ENCODE measurements around the gene APOL3. TPM values are rescaled to one million over a fixed set of nuclear protein-coding genes. Genes with fewer than 3 reads are reported as not detected.
"Not testable (repeated sequence)": the region's sequence is repeated elsewhere in the genome, so short reads cannot be mapped to it uniquely, and the experiment has no call there.

APOL3 gene
- total RNA-seq, 8 experiments from 2014 or later, result 0.09 to 31.4 (median 2.5) TPM; not detected in 1

GRCh38 chr22:36166518-36167220 is 6.1 kb upstream of the APOL3 start:
- Histone ChIP-seq H3K4me3 (no peak overlapping the region), H3K4me1 (replicated peaks in 1 of 2) (no peaks in the 10 kb centered on the region), H3K27ac (no peak overlapping the region)
- WGBS, 10 experiments, result 0 to 77% (median 62%) methylated on average over 1 to 10 of the region's 10 CpGs; no CpG with 5 or more reads in 3 of the 10 experiments
- in situ Hi-C loops (cut with MboI; ENCODE audit: low pct_unique_long_range_greater_than_20kb in 2 of 9, low sequenced_read_pairs in 9 of 9, unreplicated experiment in 9 of 9), result no loop called here
- no peak for ATAC-seq (replicated peaks in 6 of 8)

- in situ Hi-C loops (cut with MboI; ENCODE audit: low pct_unique_long_range_greater_than_20kb in 2 of 9, low sequenced_read_pairs in 9 of 9, unreplicated experiment in 9 of 9), result no loop called here
- 67 to 100% (median 86%) methylated on average over 1 to 3 of the region's 3 CpGs; no CpG with 5 or more reads in 6 of the 10 experiments for WGBS, 10 experiments
- no peak overlapping the region for H3K4me3 ChIP-seq
- no peak for ATAC-seq (replicated peaks in 6 of 8)
- no peaks in the 10 kb centered on the region for H3K4me1 ChIP-seq (replicated peaks in 1 of 2)
- H3K27ac ChIP-seq, result no peak overlapping the region
Measured at GRCh38 chr22:36166086-36166485, 5.5 kb upstream of the APOL3 start.

- Histone ChIP-seq H3K4me1 (replicated peaks in 1 of 2) (no peaks in the 10 kb centered on the region), H3K4me3 (no peak overlapping the region), H3K27ac (no peak overlapping the region)
- WGBS, 10 experiments, result 67 to 100% (median 92%) methylated on average over 1 to 2 of the region's 2 CpGs; no CpG with 5 or more reads in 3 of the 10 experiments
- in situ Hi-C loops (cut with MboI; ENCODE audit: low pct_unique_long_range_greater_than_20kb in 2 of 9, low sequenced_read_pairs in 9 of 9, unreplicated experiment in 9 of 9), result no loop called here
- no peak for ATAC-seq (replicated peaks in 6 of 8)
Measured at GRCh38 chr22:36165141-36165540, 4.6 kb upstream of the APOL3 start.

GRCh38 chr22:36164621-36165020 is 4.1 kb upstream of the APOL3 start:
- Histone ChIP-seq H3K4me3 (no peak overlapping the region), H3K27ac (no peak overlapping the region), H3K4me1 (replicated peaks in 1 of 2) (no peaks in the 10 kb centered on the region)
- WGBS, 10 experiments, result 67 to 100% (median 88%) methylated on average over 1 of the region's 1 CpG; no CpG with 5 or more reads in 5 of the 10 experiments
- in situ Hi-C loops (cut with MboI; ENCODE audit: low pct_unique_long_range_greater_than_20kb in 2 of 9, low sequenced_read_pairs in 9 of 9, unreplicated experiment in 9 of 9), result no loop called here
- no peak for ATAC-seq (replicated peaks in 6 of 8)

- 83 to 95% (median 92%) methylated on average over 2 of the region's 2 CpGs; no CpG with 5 or more reads in 7 of the 10 experiments for WGBS, 10 experiments
- ATAC-seq (replicated peaks in 6 of 8), result no peak
Measured at GRCh38 chr22:36163497-36163896, 2.9 kb upstream of the APOL3 start.

GRCh38 chr22:36162127-36163034 is 1.8 kb upstream of the APOL3 start:
- Histone ChIP-seq H3K4me1 (replicated peaks in 1 of 2) (no peaks in the 10 kb centered on the region), H3K4me3 (no peak overlapping the region), H3K27ac (no peak overlapping the region)
- ATAC-seq (replicated peaks in 6 of 8), result no peak
- in situ Hi-C loops (cut with MboI; ENCODE audit: low pct_unique_long_range_greater_than_20kb in 2 of 9, low sequenced_read_pairs in 9 of 9, unreplicated experiment in 9 of 9), result no loop called here
- WGBS, 10 experiments, result 36 to 95% (median 83%) methylated on average over 2 to 6 of the region's 6 CpGs; no CpG with 5 or more reads in 3 of the 10 experiments

More at GRCh38 chr22:36163497-36163896, 2.9 kb upstream of the APOL3 start:
- no peaks in the 10 kb centered on the region for H3K4me1 ChIP-seq (replicated peaks in 1 of 2)
- in situ Hi-C loops (cut with MboI; ENCODE audit: low pct_unique_long_range_greater_than_20kb in 2 of 9, low sequenced_read_pairs in 9 of 9, unreplicated experiment in 9 of 9), result no loop called here
- H3K27ac ChIP-seq, result no peak overlapping the region
- H3K4me3 ChIP-seq, result no peak overlapping the region

GRCh38 chr22:36161793-36162126 is 1.2 kb upstream of the APOL3 start:
- H3K4me1 ChIP-seq (replicated peaks in 1 of 2); H3K4me3 ChIP-seq; H3K27ac ChIP-seq; ATAC-seq (replicated peaks in 6 of 8); in situ Hi-C loops (cut with MboI; ENCODE audit: low pct_unique_long_range_greater_than_20kb in 2 of 9, low sequenced_read_pairs in 9 of 9, unreplicated experiment in 9 of 9): not testable (repeated sequence)
- WGBS, 10 experiments, result 50 to 100% (median 60%) methylated on average over 1 to 4 of the region's 5 CpGs; no CpG with 5 or more reads in 4 of the 10 experiments

GRCh38 chr22:36156515-36157419 is 3.8 kb downstream of the APOL3 start:
- in situ Hi-C loops (cut with MboI; ENCODE audit: low pct_unique_long_range_greater_than_20kb in 2 of 9, low sequenced_read_pairs in 9 of 9, unreplicated experiment in 9 of 9), result no loop called here
- Histone ChIP-seq H3K4me1 (replicated peaks in 1 of 2) (peaks cover 0 to 7% of the 10 kb centered on the region in 2 donors), H3K27ac (no peak overlapping the region), H3K4me3 (no peak overlapping the region)
- ATAC-seq (replicated peaks in 6 of 8), result peak; percentile 47 to 76 (median 72)
- 0 to 69% (median 19%) methylated on average over 1 to 11 of the region's 15 CpGs; no CpG with 5 or more reads in 2 of the 10 experiments for WGBS, 10 experiments

- peak in 1 of 8 experiments; percentile 3 for ATAC-seq (replicated peaks in 6 of 8)
- Histone ChIP-seq H3K4me1 (replicated peaks in 1 of 2) (peaks cover 0 to 7% of the 10 kb centered on the region in 2 donors), H3K4me3 (no peak overlapping the region), H3K27ac (no peak overlapping the region)
- in situ Hi-C loops (cut with MboI; ENCODE audit: low pct_unique_long_range_greater_than_20kb in 2 of 9, low sequenced_read_pairs in 9 of 9, unreplicated experiment in 9 of 9), result no loop called here
- 10 to 92% (median 85%) methylated on average over 2 to 8 of the region's 8 CpGs; no CpG with 5 or more reads in 2 of the 10 experiments for WGBS, 10 experiments
Measured at GRCh38 chr22:36156119-36156514, 4.4 kb downstream of the APOL3 start.

GRCh38 chr22:36155702-36156101 is 4.9 kb downstream of the APOL3 start:
- ATAC-seq (replicated peaks in 6 of 8), result peak in 5 of 8 experiments; percentile 15 to 63 (median 41)
- H3K4me3 ChIP-seq, result no peak overlapping the region
- no peak overlapping the region for H3K27ac ChIP-seq
- H3K4me1 ChIP-seq (replicated peaks in 1 of 2), result peaks cover 0 to 7% of the 10 kb centered on the region in 2 donors
- in situ Hi-C loops (cut with MboI; ENCODE audit: low pct_unique_long_range_greater_than_20kb in 2 of 9, low sequenced_read_pairs in 9 of 9, unreplicated experiment in 9 of 9), result no loop called here
- WGBS, 10 experiments, result 47 to 89% (median 78%) methylated on average over 1 to 4 of the region's 7 CpGs; no CpG with 5 or more reads in 6 of the 10 experiments

GRCh38 chr22:36154423-36154945 is 6.1 kb downstream of the APOL3 start:
- in situ Hi-C loops (cut with MboI; ENCODE audit: low pct_unique_long_range_greater_than_20kb in 2 of 9, low sequenced_read_pairs in 9 of 9, unreplicated experiment in 9 of 9), result no loop called here

More at GRCh38 chr22:36154423-36154945, 6.1 kb downstream of the APOL3 start:
- H3K4me3 ChIP-seq, result no peak overlapping the region
- peaks cover 0 to 7% of the 10 kb centered on the region in 2 donors for H3K4me1 ChIP-seq (replicated peaks in 1 of 2)
- no peak for ATAC-seq (replicated peaks in 6 of 8)
- WGBS, 10 experiments, result 90 to 100% (median 94%) methylated on average over 1 to 3 of the region's 3 CpGs; no CpG with 5 or more reads in 1 of the 10 experiments
- H3K27ac ChIP-seq, result no peak overlapping the region
